ENCODE results near the gene KIF3B.

DNA sequence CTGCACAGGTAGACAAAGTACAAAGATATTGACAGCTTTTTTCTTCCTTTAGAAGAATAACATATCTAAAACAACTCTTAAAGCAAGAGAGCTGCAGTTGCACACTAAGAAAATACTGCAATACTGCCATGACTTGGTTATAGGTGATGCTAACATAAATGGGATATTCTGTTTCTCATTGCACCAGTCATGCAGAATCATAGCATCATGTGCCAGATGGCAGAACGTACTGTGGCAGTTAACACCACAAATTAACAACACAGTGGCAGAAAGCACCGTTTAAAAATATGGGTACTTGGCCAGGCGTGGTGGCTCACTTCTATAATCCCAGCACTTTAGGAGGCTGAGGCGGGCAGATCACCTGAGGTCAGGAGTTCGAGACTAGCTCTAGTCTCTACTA is 88.1 kb downstream of the KIF3B start:
- TF ChIP-seq, protein P1, sequence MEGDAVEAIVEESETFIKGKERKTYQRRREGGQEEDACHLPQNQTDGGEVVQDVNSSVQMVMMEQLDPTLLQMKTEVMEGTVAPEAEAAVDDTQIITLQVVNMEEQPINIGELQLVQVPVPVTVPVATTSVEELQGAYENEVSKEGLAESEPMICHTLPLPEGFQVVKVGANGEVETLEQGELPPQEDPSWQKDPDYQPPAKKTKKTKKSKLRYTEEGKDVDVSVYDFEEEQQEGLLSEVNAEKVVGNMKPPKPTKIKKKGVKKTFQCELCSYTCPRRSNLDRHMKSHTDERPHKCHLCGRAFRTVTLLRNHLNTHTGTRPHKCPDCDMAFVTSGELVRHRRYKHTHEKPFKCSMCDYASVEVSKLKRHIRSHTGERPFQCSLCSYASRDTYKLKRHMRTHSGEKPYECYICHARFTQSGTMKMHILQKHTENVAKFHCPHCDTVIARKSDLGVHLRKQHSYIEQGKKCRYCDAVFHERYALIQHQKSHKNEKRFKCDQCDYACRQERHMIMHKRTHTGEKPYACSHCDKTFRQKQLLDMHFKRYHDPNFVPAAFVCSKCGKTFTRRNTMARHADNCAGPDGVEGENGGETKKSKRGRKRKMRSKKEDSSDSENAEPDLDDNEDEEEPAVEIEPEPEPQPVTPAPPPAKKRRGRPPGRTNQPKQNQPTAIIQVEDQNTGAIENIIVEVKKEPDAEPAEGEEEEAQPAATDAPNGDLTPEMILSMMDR (conservative IDR thresholded peaks at IDR 0.05; ENCODE audit: low read length): no peak
- TF ChIP-seq EZH2phosphoT487 (IDR thresholded peaks at IDR 0.05; ENCODE audit: borderline replicate concordance, low read depth, low read length): no peak
